ENCODE data around the gene TRIM17.
"Not testable (repeated sequence)": the region's sequence is repeated elsewhere in the genome, so short reads cannot be mapped to it uniquely, and the experiment has no call there.

Gene TRIM17

DNA sequence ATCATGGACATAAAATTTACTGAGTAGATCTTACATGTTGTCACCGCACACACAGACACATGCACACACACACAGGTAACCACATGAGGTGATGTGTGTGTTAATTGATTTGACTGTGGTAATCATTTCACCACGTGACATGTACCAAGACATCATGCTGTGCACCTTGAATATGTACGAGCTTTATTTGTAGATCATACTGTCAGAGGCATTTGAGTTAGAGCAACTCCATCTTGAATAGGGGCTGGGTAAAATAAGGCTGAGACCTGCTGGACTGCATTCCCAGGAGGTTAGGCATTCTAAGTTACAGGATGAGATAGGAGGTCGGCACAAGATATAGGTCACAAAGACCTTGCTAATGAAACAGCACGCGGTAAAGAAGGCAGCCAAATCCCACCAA lies 31.7 kb upstream of the TRIM17 start:
- DNase-seq: no peak

DNA sequence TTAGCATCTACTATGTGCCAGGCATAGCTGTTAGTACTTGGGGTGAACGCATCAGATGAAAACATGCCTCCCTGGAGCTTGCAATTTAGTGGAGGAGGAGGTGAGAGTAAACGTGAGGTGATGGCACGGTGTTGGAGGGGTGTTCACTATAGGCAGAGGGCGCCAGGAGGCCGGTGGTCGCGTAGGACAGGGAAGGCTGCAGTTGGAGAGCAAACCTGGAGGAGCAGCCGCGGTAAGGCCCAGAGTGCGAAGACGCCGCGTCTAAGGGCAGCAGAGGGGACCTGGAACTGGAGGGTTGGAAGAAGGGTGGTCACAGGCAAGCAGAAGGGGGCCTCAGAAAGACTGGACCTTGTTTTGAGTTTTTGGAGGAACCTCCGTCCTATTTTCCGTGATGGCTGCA lies 30.2 kb upstream of the TRIM17 start:
- DNase-seq: no peak

DNA sequence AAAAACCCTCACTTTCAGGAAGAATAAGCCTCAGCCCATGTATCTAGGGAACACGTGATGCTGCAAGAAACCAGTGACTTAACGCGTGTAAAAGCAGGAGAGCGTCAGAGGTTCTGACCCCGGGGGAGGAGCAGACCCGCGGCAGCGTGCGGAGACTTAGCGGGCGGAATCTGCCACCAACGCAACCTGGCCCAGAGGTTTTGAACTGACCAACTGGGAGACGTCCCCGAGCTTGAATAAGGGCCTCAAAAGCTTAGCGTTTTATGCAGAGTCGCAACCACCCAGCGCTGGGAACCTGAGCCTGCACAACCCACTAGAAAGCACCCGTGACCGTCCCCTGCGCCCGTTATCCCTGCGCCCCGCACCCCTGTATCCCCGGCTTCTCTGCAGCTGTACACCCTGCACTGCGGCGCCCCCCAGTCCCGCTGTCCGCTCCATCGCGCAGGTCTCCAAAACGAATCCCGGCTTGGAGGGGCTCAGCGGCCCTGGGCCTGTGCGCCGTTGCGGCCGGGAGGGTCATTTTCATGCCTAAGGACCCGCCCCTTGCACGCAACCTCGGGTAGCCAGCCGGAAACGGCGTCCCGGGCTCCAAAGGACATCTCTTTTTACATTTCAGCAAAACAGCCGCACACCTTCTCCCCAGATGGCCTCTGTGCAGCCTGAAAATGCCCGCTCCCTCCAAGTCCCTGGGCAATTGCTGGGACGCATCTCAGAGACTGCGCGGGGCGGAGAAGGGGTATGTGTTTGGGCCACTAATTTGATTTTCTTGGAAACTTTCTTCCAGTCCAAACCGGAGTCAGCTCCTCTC lies 29.4 kb upstream of the TRIM17 start:
- DNase-seq: no peak

DNA sequence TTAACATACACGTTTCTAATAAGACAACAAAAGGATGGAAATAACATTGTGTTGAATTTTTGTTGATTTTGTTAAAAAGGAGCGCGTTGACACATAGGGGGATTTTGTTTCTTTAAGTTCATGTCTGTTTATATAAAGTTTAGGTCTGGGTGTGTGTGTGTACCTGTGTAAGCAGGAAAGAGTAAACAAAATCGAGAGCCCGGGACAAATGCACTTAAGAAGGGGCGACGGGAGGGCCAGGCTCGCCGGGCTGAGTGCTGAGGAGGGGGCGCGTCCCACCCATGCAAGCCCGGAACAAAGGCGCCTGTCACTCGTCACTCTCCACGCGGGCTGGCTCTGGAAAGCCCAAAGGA lies 28.8 kb upstream of the TRIM17 start:
- no peak for DNase-seq

- no peak for DNase-seq
Observed at GRCh38 chr1:228443395-228443794, 26.7 kb upstream of the TRIM17 start.

DNA sequence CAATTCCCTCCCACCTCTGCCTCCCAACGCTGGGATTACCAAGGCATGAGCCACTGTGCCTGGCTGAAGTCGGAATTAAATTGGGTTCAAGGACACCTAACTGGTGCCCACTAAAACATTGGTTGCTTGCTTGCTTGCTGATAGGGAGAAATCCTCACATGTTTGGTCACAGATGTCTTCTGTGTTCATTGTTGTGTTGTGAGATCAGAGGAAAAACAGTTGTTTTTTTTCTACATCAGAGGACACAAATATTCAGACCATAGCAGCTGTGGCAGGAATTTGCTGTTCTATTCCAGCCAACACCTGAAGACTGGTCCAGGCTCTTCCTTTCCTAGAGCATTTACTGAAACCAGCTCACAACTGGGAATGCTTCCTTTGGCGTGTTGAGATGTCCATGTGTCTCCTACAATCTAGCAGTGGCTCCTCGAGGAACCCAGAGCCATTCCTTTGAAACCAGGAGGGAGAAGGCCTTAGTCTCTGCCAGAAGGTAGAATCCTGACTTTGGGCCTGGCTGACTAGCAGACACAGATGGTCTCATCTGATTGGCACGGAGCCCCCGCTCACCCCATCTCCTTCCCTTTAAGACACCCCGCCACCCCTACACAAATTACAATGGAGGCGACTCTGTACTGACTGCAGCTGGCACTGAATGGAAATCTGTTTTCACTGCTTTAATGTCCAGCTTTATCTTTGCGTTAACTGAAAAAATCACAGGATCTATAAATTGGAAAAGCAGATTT lies 24.3 kb upstream of the TRIM17 start:
- no peak for DNase-seq

DNA sequence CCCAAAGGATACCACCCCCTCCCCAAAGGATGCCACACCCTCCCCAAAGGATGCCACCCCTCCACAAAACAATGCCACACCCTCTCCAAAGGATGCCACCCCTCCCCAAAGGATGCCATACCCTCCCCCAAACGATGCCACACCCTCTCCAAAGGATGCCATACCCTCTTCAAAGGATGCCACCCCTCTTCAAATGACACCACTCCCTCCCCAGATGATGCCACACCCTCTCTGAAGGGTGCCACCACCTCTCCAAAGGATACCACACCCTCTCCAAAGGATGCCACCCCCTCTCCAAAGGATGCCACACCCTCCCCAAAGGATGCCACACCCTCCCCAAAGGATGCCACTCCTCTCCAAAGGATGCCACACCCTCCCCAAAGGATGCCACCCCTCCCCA lies 21.6 kb upstream of the TRIM17 start:
- no peak for DNase-seq

DNA sequence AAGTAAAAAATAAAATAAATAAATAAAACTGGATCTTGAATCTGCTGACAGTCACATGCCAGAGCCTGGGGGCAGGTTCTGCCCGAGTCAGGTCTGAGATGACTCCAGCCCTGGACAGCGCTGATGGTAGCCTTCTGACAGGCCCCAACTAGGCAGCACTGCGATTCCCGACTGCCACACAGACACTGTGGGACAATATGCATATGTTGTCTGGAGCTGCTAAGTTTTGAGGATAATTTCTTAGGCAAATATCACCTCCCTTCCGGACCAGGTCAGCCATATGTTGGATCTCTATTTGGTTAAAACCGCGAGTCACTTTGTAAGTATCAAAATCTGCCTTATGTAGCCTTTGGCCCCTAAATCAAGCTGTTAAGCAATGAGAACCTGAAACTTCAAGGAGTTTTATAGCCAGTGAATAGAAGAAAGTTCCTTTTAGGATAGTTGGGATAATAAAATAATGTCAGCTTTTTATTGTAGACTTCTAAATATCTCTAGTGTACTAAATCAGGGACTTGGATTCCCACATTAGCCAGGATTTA lies 20.8 kb upstream of the TRIM17 start:
- DNase-seq: no peak

- DNase-seq: no peak
Observed at GRCh38 chr1:228434689-228435088, 18.0 kb upstream of the TRIM17 start.

DNA sequence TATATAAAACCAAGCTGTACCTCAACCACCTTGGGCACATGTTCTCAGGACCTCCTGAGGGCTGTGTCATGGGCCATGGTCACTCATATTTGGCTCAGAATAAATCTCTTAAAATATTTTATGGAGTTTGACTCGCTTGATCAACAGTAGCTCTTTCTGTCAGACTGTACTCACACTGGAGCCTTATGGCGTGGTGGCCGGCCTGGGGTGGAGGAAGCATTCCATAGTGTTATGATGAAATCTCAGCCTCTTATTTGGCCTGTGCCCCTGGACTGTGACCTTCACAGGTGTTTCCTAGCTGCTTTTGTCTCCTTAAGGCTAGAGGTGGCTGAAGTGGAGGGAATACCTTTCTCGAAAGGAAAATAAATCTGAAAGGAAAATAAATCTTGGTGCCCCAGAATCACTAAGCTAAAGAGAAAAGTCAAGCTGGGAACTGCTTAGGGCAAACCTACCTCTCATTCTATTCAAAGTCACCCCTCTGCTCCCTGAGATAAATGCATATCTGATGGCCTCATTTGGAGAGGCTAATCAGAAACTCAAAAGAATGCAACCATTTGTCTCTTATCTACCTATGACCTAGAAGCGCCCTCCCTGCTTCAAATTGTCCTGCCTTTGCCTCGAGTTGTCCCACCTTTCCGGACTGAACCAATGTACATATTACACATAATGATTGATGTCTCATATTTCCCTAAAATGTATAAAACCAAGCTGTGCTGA lies 16.8 kb upstream of the TRIM17 start:
- DNase-seq: not testable (repeated sequence)

DNA sequence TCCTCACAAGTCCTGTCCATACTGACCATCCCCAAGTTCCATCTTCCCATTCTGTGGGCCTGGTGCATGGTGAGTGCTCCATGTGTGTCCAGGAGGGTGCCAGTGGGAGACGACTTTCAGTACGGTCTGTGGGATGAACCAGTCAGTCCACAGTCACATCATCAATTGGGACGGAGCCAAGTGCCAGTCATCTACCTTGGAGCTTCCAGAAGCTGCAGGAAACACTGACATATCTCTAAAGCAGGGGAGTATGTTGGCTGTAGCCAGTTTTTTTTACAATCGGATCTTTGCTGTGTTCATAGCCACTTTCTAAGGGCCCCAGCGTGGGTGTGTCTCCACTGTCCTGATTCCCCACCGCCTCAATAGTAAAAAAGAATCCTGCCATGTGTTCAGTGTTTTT lies 13.6 kb upstream of the TRIM17 start:
- DNase-seq: no peak

DNA sequence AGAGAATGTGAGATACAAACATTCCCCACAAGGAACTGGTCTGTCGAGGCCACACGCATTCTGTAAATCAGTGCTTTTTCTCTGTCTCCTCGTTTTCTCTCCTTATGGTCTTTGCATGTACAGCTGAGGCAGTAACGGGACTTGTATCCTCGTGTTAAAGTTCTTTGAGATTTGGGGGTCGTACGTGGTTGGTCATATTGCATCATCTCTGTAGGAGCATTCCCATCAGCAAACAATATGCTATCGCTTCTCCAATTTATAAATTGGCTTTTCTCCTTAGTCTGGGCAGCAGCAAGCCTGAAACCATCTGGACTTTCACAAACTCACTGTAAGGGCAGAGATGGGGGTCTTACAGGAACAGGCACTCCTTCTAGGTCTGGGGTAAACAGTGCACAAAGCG lies 13.0 kb upstream of the TRIM17 start:
- DNase-seq: no peak

DNA sequence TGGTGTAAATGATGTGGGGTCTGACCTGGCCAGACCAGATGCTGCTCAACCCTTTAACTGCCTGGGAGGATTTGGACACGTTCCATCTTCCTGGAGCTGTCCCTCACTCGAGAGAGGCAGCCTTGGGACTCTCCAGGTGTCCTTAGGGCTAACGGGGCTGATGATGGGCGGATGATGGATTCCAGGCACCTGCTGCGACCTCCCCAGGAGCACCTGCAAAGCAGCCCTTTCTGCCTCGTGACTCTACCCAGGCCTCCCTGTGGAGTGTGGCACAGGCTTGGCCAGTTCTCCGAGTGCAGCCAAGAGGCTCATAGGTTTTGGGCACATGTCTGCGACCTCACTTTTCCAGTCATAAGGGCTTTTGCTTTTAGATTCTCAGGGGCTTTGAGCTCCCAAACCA lies 12.3 kb upstream of the TRIM17 start:
- no peak for DNase-seq

DNA sequence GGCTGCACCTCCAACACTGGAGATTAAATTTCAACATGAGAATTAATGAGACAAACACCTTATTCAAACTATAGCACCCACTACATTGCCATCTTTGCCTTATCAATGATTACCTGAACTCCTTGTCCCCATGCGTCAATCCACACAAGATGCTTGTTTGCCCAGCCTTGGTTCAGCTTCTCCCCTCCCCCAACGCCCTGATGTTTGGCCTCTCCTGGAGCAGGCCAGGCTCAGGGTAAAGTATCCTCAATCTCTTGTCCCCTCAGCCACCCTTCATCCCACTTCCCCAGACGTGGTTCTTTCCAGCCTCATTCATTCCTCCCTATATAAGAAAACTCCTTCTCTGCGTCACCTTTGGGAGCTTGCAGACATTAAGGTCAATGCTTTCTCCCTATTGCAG lies 11.8 kb upstream of the TRIM17 start:
- no peak for DNase-seq

GRCh38 chr1:228426518-228427175 lies 10.0 kb upstream of the TRIM17 start:
- no peak for DNase-seq

DNA sequence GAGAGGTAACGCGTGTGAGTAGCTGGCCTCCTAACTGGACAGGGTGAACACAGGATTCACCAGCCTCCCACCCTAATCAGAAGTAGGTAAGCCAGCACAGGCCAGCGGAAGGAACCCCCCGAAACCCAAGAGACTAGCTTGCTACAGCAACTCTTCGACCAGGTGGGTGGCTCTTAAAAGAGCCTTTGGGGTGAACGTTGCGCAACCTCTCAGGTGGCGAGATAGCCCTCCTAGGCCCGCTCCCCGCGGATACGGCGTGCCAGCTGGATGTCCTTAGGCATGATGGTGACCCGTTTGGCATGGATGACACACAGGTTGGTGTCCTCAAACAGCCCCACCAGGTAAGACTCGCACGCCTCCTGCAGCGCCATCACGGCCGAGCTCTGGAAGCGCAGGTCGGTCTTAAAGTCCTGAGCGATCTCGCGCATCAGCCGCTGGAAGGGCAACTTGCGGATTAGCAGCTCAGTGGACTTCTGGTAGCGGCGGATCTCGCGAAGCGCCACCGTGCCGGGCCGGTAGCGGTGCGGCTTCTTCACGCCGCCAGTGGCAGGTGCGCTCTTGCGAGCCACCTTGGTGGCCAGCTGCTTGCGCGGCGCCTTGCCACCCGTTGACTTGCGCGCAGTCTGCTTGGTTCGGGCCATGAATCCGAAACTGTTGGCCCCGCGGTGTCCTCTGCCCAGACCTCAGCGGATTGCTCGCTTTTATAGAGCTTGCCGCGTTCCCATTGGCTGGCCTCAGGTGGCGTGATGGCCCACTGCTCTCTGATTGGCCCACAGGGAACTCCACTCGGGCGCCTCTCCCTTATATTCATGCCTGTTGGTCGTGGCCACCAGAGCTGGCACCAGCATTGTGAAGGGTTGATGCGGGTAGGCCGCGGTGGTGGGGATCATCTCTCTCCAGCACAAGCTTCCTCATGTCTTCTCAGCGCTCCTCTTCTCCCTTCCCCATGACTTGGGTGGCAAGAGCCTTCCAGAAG lies 8.3 kb upstream of the TRIM17 start:
- DNase-seq: no peak

- no peak for DNase-seq
Observed at GRCh38 chr1:228423404-228424053, 6.9 kb upstream of the TRIM17 start.

GRCh38 chr1:228420968-228421826 lies 4.5 kb upstream of the TRIM17 start:
- DNase-seq: no peak

DNA sequence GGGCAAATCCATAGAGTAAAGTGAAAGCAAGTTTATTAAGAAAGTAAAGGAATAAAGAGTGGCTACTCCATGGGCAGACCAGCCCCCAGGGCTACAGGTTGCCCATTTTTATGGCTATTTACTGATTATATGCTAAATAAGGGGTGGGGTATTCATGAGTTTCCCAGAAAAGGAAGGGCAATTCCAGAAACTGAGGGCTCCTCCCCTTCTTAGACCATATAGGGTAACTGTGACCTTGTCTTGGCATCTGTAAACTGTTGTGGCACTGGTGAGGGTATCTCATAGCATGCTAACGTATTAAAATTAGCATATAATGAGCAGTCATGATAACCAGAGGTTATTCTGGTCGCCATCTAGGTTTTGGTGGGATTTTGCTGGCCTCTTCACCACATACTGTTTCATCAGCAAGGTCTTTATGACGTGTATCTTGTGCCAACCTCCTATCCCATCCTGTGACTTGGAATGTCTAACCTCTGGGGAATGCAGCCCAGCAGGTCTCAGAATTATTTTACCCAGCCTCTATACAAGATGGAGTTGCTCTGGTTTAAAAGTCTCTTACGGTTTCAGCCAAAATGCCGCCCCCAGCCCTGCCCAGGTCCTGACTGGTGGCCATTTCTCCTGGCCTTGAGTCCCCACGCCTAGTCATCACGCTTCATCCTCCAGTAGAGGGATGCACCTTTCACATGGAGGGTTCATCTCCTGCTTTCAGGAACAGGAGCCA lies 982 bp upstream of the TRIM17 start:
- DNase-seq: no peak

GRCh38 chr1:228417061-228417460 lies 400 bp upstream of the TRIM17 start:
- no peak for DNase-seq

Measured in NCI-H1105 (cell line).